WTC11 (cell line): ENCODE measurements around the gene COBL. TPM values are rescaled to one million over a fixed set of nuclear protein-coding genes. Genes with fewer than 3 reads are reported as not detected.

Source experiments
- ATAC-seq: fragments of 200-7000 bp; cut with Tn5 transposase; 2 replicates; pipeline ENCODE4 v1.10.0; 2021; ENCODE audit warnings: mild to moderate bottlenecking, moderate library complexity
- CTCF ChIA-PET: fragments of 300-600 bp; sonication (Branson Sonifier 250); formaldehyde crosslinking; loops from one replicate; lab custom pipeline; 2021; ENCODE audit warnings: antibody characterized with exemption; lab: Charles Lee
- POLR2A ChIA-PET: fragments of 350-600 bp; sonication (Branson Sonifier 250); formaldehyde crosslinking; loops from one replicate; lab custom pipeline; 2021; ENCODE audit warnings: antibody characterized with exemption; lab: Charles Lee
- DNase-seq: peaks from one replicate; pipeline ENCODE4 v3.0.0; 2021; ENCODE audit warnings: low spot score
- H3K27ac Mint-ChIP-seq: 2 replicates; pipeline ENCODE4 v1.8.0; 2021; ENCODE audit warnings: mixed read lengths
- H3K27me3 Mint-ChIP-seq: 2 replicates; pipeline ENCODE4 v1.8.0; 2021; ENCODE audit warnings: low read depth, mild to moderate bottlenecking, moderate library complexity, mixed read lengths
- H3K36me3 Mint-ChIP-seq: 2 replicates; pipeline ENCODE4 v1.8.0; 2021; ENCODE audit warnings: mixed read lengths
- H3K4me1 Mint-ChIP-seq: 2 replicates; pipeline ENCODE4 v1.8.0; 2022; ENCODE audit warnings: mixed read lengths
- H3K4me3 Mint-ChIP-seq: 2 replicates; pipeline ENCODE4 v1.8.0; 2021; ENCODE audit warnings: mild to moderate bottlenecking, moderate library complexity, mixed read lengths
- H3K9me3 Mint-ChIP-seq: 2 replicates; pipeline ENCODE4 v1.8.0; 2021; ENCODE audit warnings: mixed read lengths
- ATF3 ChIP-seq: sonication (generic); formaldehyde crosslinking; conservative IDR thresholded peaks from 2 replicates; pipeline ENCODE4 v1.8.1; 2022; ENCODE audit warnings: mild to moderate bottlenecking, missing genetic modification reagents
- CREM ChIP-seq: sonication (generic); formaldehyde crosslinking; IDR thresholded peaks from 2 replicates; pipeline ENCODE4 v1.8.1; 2022; ENCODE audit warnings: mild to moderate bottlenecking, missing genetic modification reagents, moderate library complexity
- CTCF ChIP-seq: fragments of 200-600 bp; IDR thresholded peaks from 2 replicates; pipeline ENCODE4 v1.8.0; 2022; ENCODE audit warnings: antibody characterized with exemption
- E2F4 ChIP-seq: sonication (generic); formaldehyde crosslinking; IDR thresholded peaks from 2 replicates; pipeline ENCODE4 v1.8.1; 2022; ENCODE audit warnings: low read depth, mild to moderate bottlenecking, moderate library complexity, missing genetic modification reagents, borderline replicate concordance
- ERG ChIP-seq: fragments of 250-450 bp; sonication (Bioruptor Pico); IDR thresholded peaks from 2 replicates; pipeline ENCODE4 v1.8.0; 2021; ENCODE audit warnings: mild to moderate bottlenecking
- FOXP1 ChIP-seq: sonication (generic); formaldehyde crosslinking; IDR thresholded peaks from 2 replicates; pipeline ENCODE4 v1.8.0; 2022; ENCODE audit warnings: missing genetic modification reagents, mild to moderate bottlenecking, moderate library complexity, borderline replicate concordance
- GABPB1 ChIP-seq: sonication (generic); formaldehyde crosslinking; IDR thresholded peaks from 2 replicates; pipeline ENCODE4 v1.8.1; 2023; ENCODE audit warnings: mild to moderate bottlenecking, missing genetic modification reagents
- MXD4 ChIP-seq: fragments of 250-450 bp; sonication (Bioruptor Pico); IDR thresholded peaks from 2 replicates; pipeline ENCODE4 v1.8.0; 2021; ENCODE audit warnings: mild to moderate bottlenecking, moderate library complexity, borderline replicate concordance
- PREB ChIP-seq: sonication (generic); formaldehyde crosslinking; IDR thresholded peaks from 2 replicates; pipeline ENCODE4 v1.8.1; 2022; ENCODE audit warnings: mild to moderate bottlenecking, missing genetic modification reagents, moderate library complexity, borderline replicate concordance
- ZBTB43 ChIP-seq: sonication (generic); formaldehyde crosslinking; IDR thresholded peaks from 2 replicates; pipeline ENCODE4 v1.8.1; 2023; ENCODE audit warnings: mild to moderate bottlenecking, missing genetic modification reagents
- ZMAT4 ChIP-seq: fragments of 250-450 bp; sonication (Bioruptor Pico); IDR thresholded peaks from 2 replicates; pipeline ENCODE4 v1.9.0; 2021; ENCODE audit warnings: mild to moderate bottlenecking
- ZNF281 ChIP-seq: sonication (generic); formaldehyde crosslinking; IDR thresholded peaks from 2 replicates; pipeline ENCODE4 v1.8.0; 2023; ENCODE audit warnings: mild to moderate bottlenecking, missing genetic modification reagents
- ZSCAN18 ChIP-seq: fragments of 250-450 bp; sonication (Bioruptor Pico); IDR thresholded peaks from 2 replicates; pipeline ENCODE4 v2.1.2; 2022; ENCODE audit warnings: mild to moderate bottlenecking, moderate library complexity
- total RNA-seq: library from RNA; stranded (reverse); gene quantifications from 3 replicates; pipeline ENCODE4 v1.2.3, GENCODE V29; 2021

COBL gene
- total RNA-seq, 1 experiment from 2014 or later: 36.5 TPM

GRCh38 chr7:51268859-51269258 is 47.8 kb downstream of the COBL start (continued):
- TF ChIP-seq MXD4 (CRISPR knock-in tag): no peak
- no peak for TF ChIP-seq ZBTB43 (CRISPR knock-in tag)
- TF ChIP-seq CTCF: no peak
- no peak for TF ChIP-seq E2F4 (CRISPR knock-in tag)
- no peak for TF ChIP-seq ZSCAN18

GRCh38 chr7:51267169-51267568 is 49.4 kb downstream of the COBL start:
- H3K9me3 Mint-ChIP-seq: 0 out of 2 replicates have a peak, but pooled peaks cover 3% of the 10 kb centered on the region
- CTCF ChIA-PET: interaction anchor here (0.6 kb wide), 1 partner anchor 106 kb away, joined by 3 read pairs; no protein-coding TSS in a partner anchor
- H3K27ac Mint-ChIP-seq: peak overlapping the region; percentile 28; the same call in 1 of the 2 replicates
- no peak overlapping the region for H3K4me3 Mint-ChIP-seq
- H3K36me3 Mint-ChIP-seq: no peaks in the 10 kb centered on the region
- POLR2A ChIA-PET: no interaction called here
- ATAC-seq: no peak
- no peaks in the 10 kb centered on the region for H3K27me3 Mint-ChIP-seq
- peaks cover 47% of the 10 kb centered on the region for H3K4me1 Mint-ChIP-seq
- no peak for DNase-seq
- TF ChIP-seq ZMAT4 (no peak), GABPB1 (CRISPR knock-in tag) (no peak), PREB (no peak), ATF3 (no peak), ERG (CRISPR knock-in tag) (no peak), FOXP1 (no peak), ZNF281 (CRISPR knock-in tag) (no peak), CREM (CRISPR knock-in tag) (no peak), ZBTB43 (CRISPR knock-in tag) (no peak), CTCF (no peak)
